GF-D8 (cell line): ENCODE data around the gene C1S.
A peak's percentile ranks its signal among the peaks of the same experiment; 100 is the strongest.
"Not testable (repeated sequence)": the region's sequence is repeated elsewhere in the genome, so short reads cannot be mapped to it uniquely, and the experiment has no call there.

Experiments used
- DNase-seq: peaks from one replicate; lab custom pipeline; 2025; lab: John Stamatoyannopoulos, UW

Gene C1S

GRCh38 chr12:7060353-7060954 lies at the start of gene C1S:
Gene C1S, plus strand, starts transcription at chr12:7060718. Its CDS starts 1,195 bp downstream, at chr12:7061913.
- DNase-seq, result no peak

- not testable (repeated sequence) for DNase-seq
Measured at GRCh38 chr12:7011398-7011797, 49.1 kb upstream of the C1S start.

GRCh38 chr12:7012024-7012607 lies 48.4 kb upstream of the C1S start:
- no peak for DNase-seq

- DNase-seq, result no peak
Measured at GRCh38 chr12:7013101-7013500, 47.4 kb upstream of the C1S start.

- DNase-seq, result no peak
Measured at GRCh38 chr12:7015555-7016370, 44.8 kb upstream of the C1S start.

- no peak for DNase-seq
Measured at GRCh38 chr12:7016958-7017571, 43.5 kb upstream of the C1S start.

GRCh38 chr12:7017870-7018349 lies 42.6 kb upstream of the C1S start:
- peak; percentile 37 for DNase-seq

GRCh38 chr12:7018350-7019042 lies 42.0 kb upstream of the C1S start, which contains the start of gene LPCAT3:
Gene LPCAT3, minus strand, starts transcription at chr12:7018476. Its CDS starts 52 bp downstream, at chr12:7018424.
- DNase-seq, result peak; percentile 84

GRCh38 chr12:7019043-7019569 lies 41.4 kb upstream of the C1S start:
- no peak for DNase-seq

GRCh38 chr12:7021956-7022355 lies 38.6 kb upstream of the C1S start:
- DNase-seq, result peak; percentile 42

GRCh38 chr12:7023114-7023513 lies 37.4 kb upstream of the C1S start:
- DNase-seq, result no peak

GRCh38 chr12:7026854-7027253 lies 33.7 kb upstream of the C1S start:
- DNase-seq, result no peak

- no peak for DNase-seq
Measured at GRCh38 chr12:7031306-7031705, 29.2 kb upstream of the C1S start.

GRCh38 chr12:7032990-7033389 lies 27.5 kb upstream of the C1S start:
- no peak for DNase-seq

GRCh38 chr12:7034464-7034863 lies 26.1 kb upstream of the C1S start:
- DNase-seq, result no peak

- no peak for DNase-seq
Measured at GRCh38 chr12:7035463-7035862, 25.1 kb upstream of the C1S start.

- not testable (repeated sequence) for DNase-seq
Measured at GRCh38 chr12:7037411-7037810, 23.1 kb upstream of the C1S start.

- no peak for DNase-seq
Measured at GRCh38 chr12:7038591-7038990, 21.9 kb upstream of the C1S start.

- no peak for DNase-seq
Measured at GRCh38 chr12:7039403-7039802, 21.1 kb upstream of the C1S start.

- DNase-seq, result peak; percentile 57
Measured at GRCh38 chr12:7042842-7043241, 17.7 kb upstream of the C1S start.

- DNase-seq, result no peak
Measured at GRCh38 chr12:7045913-7046312, 14.6 kb upstream of the C1S start.
